Glutamatergic neuron (in vitro differentiated cells): Measurements from ENCODE around the gene PCSK7. TPM values are rescaled to one million over a fixed set of nuclear protein-coding genes. Genes with fewer than 3 reads are reported as not detected.
"Not testable (repeated sequence)": the region's sequence is repeated elsewhere in the genome, so short reads cannot be mapped to it uniquely, and the experiment has no call there.

ENCODE experiments used
- DNase-seq: peaks from one replicate; pipeline ENCODE4 v3.0.0; 2022
- H3K27ac Mint-ChIP-seq: one replicate; pipeline ENCODE4 v1.8.0; 2020; ENCODE audit warnings: mild to moderate bottlenecking, mixed read lengths, inconsistent platforms; ENCODE audit not compliant: unreplicated experiment
- H3K27me3 Mint-ChIP-seq: one replicate; pipeline ENCODE4 v1.8.0; 2020; ENCODE audit warnings: mild to moderate bottlenecking, moderate library complexity, mixed read lengths, inconsistent platforms; ENCODE audit not compliant: unreplicated experiment
- H3K36me3 Mint-ChIP-seq: one replicate; pipeline ENCODE4 v1.8.0; 2020; ENCODE audit warnings: mild to moderate bottlenecking, mixed read lengths, inconsistent platforms; ENCODE audit not compliant: unreplicated experiment
- H3K4me1 Mint-ChIP-seq: one replicate; pipeline ENCODE4 v1.8.0; 2020; ENCODE audit warnings: mild to moderate bottlenecking, low read depth, mixed read lengths, inconsistent platforms; ENCODE audit not compliant: unreplicated experiment
- H3K4me3 Mint-ChIP-seq: one replicate; pipeline ENCODE4 v1.8.0; 2020; ENCODE audit warnings: mild to moderate bottlenecking, mixed read lengths, inconsistent platforms; ENCODE audit not compliant: unreplicated experiment
- H3K9me3 Mint-ChIP-seq: one replicate; pipeline ENCODE4 v1.8.0; 2020; ENCODE audit warnings: mild to moderate bottlenecking, moderate library complexity, mixed read lengths, inconsistent platforms; ENCODE audit not compliant: unreplicated experiment
- CTCF ChIP-seq: fragments of 200-600 bp; sonication (generic); IDR thresholded peaks from one replicate; pipeline ENCODE4 v1.5.0; 2021; ENCODE audit not compliant: partially characterized antibody, unreplicated experiment
- total RNA-seq: library from RNA; stranded (reverse); fragmentation: NEBNext Ultra II Directional; extraction: Animal tissue kit (Norgen Biotek cat#: 25700); gene quantifications from one replicate; pipeline ENCODE4 v1.2.1, GENCODE V29; 2021; ENCODE audit not compliant: unreplicated experiment

The PCSK7 gene
- total RNA-seq, 1 donor from 2014 or later = 109 TPM

DNA sequence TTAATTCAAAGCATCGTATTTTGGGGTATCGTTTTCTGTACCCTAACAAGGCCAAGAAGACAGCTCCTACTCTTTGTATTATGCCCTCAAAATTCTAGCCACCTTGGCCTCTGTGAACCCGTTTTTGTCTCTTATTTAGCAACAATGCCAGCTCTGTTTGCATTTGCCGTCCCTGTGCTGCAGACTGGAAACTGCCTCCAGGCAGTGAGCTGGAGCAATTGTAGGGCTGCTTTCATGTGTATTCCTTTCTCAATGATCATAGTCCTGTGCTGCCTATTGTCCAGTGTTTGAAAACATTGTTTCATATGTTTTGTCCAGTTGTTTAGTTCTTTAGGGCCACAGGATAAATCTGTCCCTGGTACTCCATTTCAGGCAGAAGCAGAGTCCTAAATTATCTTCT, 39.3 kb upstream of the PCSK7 start:
- H3K27me3 Mint-ChIP-seq = no peaks in the 10 kb centered on the region
- no peak for TF ChIP-seq CTCF
- H3K9me3 Mint-ChIP-seq = no peaks in the 10 kb centered on the region
- H3K4me1 Mint-ChIP-seq = peaks cover 3% of the 10 kb centered on the region
- peak overlapping the region; percentile 52 for H3K27ac Mint-ChIP-seq
- H3K36me3 Mint-ChIP-seq = peaks cover 5% of the 10 kb centered on the region
- H3K4me3 Mint-ChIP-seq = peak overlapping the region; percentile 18
- no peak for DNase-seq

DNA sequence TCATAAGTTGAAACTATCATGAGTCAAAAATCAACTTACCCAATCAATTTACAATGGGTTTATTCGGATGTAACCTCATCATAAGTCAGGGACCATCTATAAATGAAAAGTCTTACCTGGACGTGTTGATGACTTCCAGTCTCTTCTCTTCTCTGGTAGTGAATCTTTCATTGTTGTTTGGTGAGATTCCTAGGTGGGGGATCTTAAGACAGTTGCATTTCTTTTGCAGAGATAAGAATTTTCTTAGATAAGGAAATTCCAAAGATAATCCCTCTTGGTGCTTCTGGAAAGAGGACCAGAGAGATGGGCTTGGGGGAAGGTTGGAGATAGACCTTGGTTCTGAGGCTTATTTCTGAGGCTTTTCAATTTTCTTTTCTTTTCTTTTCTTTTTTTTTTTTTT, 38.0 kb upstream of the PCSK7 start:
- no peak overlapping the region for H3K27ac Mint-ChIP-seq
- H3K4me3 Mint-ChIP-seq = no peak overlapping the region
- no peak for DNase-seq
- H3K27me3 Mint-ChIP-seq = no peaks in the 10 kb centered on the region
- peaks cover 3% of the 10 kb centered on the region for H3K4me1 Mint-ChIP-seq
- peaks cover 5% of the 10 kb centered on the region for H3K36me3 Mint-ChIP-seq
- TF ChIP-seq CTCF = no peak
- no peaks in the 10 kb centered on the region for H3K9me3 Mint-ChIP-seq

DNA sequence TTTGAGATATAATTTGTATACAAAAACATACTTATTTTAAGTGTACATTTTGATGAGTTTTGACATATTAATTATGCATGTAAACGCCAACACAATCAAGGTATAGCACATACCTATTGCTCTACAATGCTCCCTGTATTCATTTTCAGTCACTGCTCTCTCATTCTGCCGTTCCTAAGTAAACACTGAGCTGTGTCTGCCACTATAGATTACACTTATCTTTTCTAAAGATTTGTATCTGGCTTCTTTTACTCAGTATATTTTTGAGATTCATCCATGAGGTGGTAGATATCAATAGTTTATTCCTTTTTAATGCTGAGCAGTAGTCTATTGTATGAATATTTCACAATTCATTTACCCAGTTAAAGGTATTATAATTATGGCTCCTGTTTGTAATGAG, 33.9 kb upstream of the PCSK7 start:
- no peaks in the 10 kb centered on the region for H3K27me3 Mint-ChIP-seq
- TF ChIP-seq CTCF = no peak
- no peak for DNase-seq
- no peaks in the 10 kb centered on the region for H3K36me3 Mint-ChIP-seq
- H3K27ac Mint-ChIP-seq = no peak overlapping the region
- no peak overlapping the region for H3K4me3 Mint-ChIP-seq
- H3K4me1 Mint-ChIP-seq = no peaks in the 10 kb centered on the region
- no peaks in the 10 kb centered on the region for H3K9me3 Mint-ChIP-seq

- H3K27ac Mint-ChIP-seq, DNase-seq, H3K4me3 Mint-ChIP-seq, H3K36me3 Mint-ChIP-seq, H3K27me3 Mint-ChIP-seq, H3K9me3 Mint-ChIP-seq, H3K4me1 Mint-ChIP-seq: not testable (repeated sequence)
Measured at GRCh38 chr11:117264624-117265323, 32.9 kb upstream of the PCSK7 start.

GRCh38 chr11:117259417-117259816, 27.5 kb upstream of the PCSK7 start:
- Mint-ChIP-seq H3K27ac (no peak overlapping the region), H3K4me1 (no peaks in the 10 kb centered on the region), H3K36me3 (no peaks in the 10 kb centered on the region), H3K9me3 (no peaks in the 10 kb centered on the region), H3K27me3 (peaks cover 2% of the 10 kb centered on the region), H3K4me3 (no peak overlapping the region)
- no peak for TF ChIP-seq CTCF
- DNase-seq = no peak

GRCh38 chr11:117258576-117258975, 26.7 kb upstream of the PCSK7 start:
- no peak for TF ChIP-seq CTCF
- H3K9me3 Mint-ChIP-seq = no peaks in the 10 kb centered on the region

More at GRCh38 chr11:117258576-117258975, 26.7 kb upstream of the PCSK7 start:
- Mint-ChIP-seq H3K36me3 (no peaks in the 10 kb centered on the region), H3K27ac (no peak overlapping the region), H3K27me3 (peaks cover 2% of the 10 kb centered on the region), H3K4me3 (no peak overlapping the region), H3K4me1 (no peaks in the 10 kb centered on the region)
- DNase-seq = no peak
